ENCODE data around the gene CASK.

- TF ChIP-seq, protein P1, sequence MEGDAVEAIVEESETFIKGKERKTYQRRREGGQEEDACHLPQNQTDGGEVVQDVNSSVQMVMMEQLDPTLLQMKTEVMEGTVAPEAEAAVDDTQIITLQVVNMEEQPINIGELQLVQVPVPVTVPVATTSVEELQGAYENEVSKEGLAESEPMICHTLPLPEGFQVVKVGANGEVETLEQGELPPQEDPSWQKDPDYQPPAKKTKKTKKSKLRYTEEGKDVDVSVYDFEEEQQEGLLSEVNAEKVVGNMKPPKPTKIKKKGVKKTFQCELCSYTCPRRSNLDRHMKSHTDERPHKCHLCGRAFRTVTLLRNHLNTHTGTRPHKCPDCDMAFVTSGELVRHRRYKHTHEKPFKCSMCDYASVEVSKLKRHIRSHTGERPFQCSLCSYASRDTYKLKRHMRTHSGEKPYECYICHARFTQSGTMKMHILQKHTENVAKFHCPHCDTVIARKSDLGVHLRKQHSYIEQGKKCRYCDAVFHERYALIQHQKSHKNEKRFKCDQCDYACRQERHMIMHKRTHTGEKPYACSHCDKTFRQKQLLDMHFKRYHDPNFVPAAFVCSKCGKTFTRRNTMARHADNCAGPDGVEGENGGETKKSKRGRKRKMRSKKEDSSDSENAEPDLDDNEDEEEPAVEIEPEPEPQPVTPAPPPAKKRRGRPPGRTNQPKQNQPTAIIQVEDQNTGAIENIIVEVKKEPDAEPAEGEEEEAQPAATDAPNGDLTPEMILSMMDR (IDR thresholded peaks at IDR 0.05; ENCODE audit: borderline replicate concordance, extremely low read depth, low read length, poor library complexity, severe bottlenecking): no peak
- no peak for TF ChIP-seq EZH2 (IDR thresholded peaks at IDR 0.05; ENCODE audit: borderline replicate concordance, low read depth, low read length, severe bottlenecking)
These were observed 258.9 kb downstream of the CASK start for GRCh38 chrX:41664375-41664901.

Measured in DND-41 (cell line).